GM18873 (cell line): ENCODE measurements around the gene TYRO3.

Experiments
- ATAC-seq: cut with Tn5 transposase; IDR thresholded peaks from one replicate; pipeline ENCODE4 v1.9.1; 2021; ENCODE audit warnings: mild to moderate bottlenecking, moderate library complexity, moderate number of reproducible peaks; ENCODE audit not compliant: unreplicated experiment, low FRiP score

TYRO3 gene

GRCh38 chr15:41558400-41559238, at the start of gene TYRO3:
TYRO3 (plus strand) TSS chr15:41559212; CDS start chr15:41559258, 46 bp downstream.
- ATAC-seq = no peak

GRCh38 chr15:41510728-41511127, 48.3 kb upstream of the TYRO3 start:
- no peak for ATAC-seq

- no peak for ATAC-seq
Observed at GRCh38 chr15:41511331-41511898, 47.6 kb upstream of the TYRO3 start.

GRCh38 chr15:41511899-41512369, 47.1 kb upstream of the TYRO3 start:
- no peak for ATAC-seq

- ATAC-seq = no peak
Observed at GRCh38 chr15:41512512-41512939, 46.5 kb upstream of the TYRO3 start.

GRCh38 chr15:41512940-41513505, 46.0 kb upstream of the TYRO3 start:
- ATAC-seq = no peak

GRCh38 chr15:41513506-41514227, 45.3 kb upstream of the TYRO3 start, which contains the start of gene LTK:
LTK (minus strand) TSS chr15:41513827; CDS start chr15:41513709, 118 bp downstream.
- ATAC-seq = no peak

GRCh38 chr15:41517895-41518449, 41.0 kb upstream of the TYRO3 start:
- ATAC-seq = no peak

- no peak for ATAC-seq
Observed at GRCh38 chr15:41520636-41521035, 38.4 kb upstream of the TYRO3 start.

GRCh38 chr15:41521614-41522013, 37.4 kb upstream of the TYRO3 start:
- no peak for ATAC-seq

GRCh38 chr15:41523097-41523496, 35.9 kb upstream of the TYRO3 start:
- no peak for ATAC-seq

- ATAC-seq = no peak
Observed at GRCh38 chr15:41530363-41530956, 28.6 kb upstream of the TYRO3 start.

GRCh38 chr15:41535544-41535943, 23.5 kb upstream of the TYRO3 start:
- ATAC-seq = no peak

GRCh38 chr15:41536866-41537265, 22.1 kb upstream of the TYRO3 start:
- ATAC-seq = no peak

GRCh38 chr15:41543521-41543870, 15.5 kb upstream of the TYRO3 start:
- ATAC-seq = no peak

- ATAC-seq = no peak
Observed at GRCh38 chr15:41544650-41545015, 14.4 kb upstream of the TYRO3 start.

- ATAC-seq = no peak
Observed at GRCh38 chr15:41545218-41545617, 13.8 kb upstream of the TYRO3 start.

- ATAC-seq = no peak
Observed at GRCh38 chr15:41546851-41547786, 11.9 kb upstream of the TYRO3 start.
